HG03442 (cell line): ENCODE data around the gene DSE.

Experiments used
- ATAC-seq: cut with Tn5 transposase; IDR thresholded peaks from one replicate; pipeline ENCODE4 v1.9.1; 2021; ENCODE audit warnings: mild to moderate bottlenecking, moderate library complexity; ENCODE audit not compliant: unreplicated experiment

Gene DSE

DNA sequence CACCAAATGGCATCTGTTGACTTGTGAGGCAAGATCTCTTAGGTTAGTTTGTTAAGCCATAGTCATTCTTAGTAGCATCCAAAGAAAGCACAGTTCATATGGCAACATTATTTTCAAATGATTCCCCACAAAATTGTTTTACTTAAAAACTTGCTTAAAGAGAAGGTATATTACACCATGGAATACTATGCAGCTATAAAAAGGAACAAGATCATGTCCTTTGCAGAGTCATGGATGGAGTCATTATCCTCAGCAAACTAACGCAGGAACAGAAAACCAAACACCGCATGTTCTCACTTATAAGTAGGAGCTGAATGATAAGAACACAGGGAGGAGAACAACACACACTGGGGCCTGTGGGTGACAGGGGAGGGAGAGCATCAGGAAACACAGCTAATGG is 10.9 kb upstream of the DSE start:
- no peak for ATAC-seq

DNA sequence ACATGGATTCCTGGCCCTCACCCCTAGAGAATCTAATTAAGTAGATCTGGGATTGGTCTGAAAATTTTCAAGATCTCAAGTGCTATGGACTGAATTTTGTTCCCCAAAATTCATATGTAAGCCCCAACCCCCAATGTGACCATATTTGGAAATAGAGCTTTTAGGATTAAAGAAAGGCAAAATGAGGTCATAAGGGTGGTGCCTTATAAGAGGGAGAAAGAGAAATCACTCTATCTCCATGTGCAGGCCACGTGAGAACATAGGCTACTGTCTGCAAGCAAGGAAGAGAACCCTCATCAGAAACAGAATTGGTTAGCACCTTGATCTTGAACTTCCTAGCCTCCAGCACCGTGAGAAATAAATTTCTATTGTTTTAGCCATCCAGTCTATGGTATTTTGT is 8.5 kb upstream of the DSE start:
- ATAC-seq = no peak

DNA sequence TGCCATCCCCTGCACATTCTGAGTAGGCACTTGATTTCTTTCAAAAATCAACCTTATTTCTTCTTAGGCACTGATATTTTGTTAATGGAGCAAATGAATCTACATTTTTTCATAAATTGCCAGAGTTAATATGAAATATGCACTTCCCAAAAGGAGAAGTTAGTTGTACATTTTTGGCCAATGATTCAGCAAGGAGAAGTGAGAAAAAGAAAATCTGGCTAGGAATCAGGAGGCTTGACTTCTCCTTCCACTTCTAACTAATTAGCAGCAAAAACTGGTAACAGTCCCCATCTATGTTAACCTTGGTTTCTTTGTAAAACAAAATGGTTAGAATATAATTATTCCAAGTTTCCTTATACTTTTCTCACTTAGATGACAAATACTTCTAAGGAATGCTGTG is 7.0 kb upstream of the DSE start:
- no peak for ATAC-seq

DNA sequence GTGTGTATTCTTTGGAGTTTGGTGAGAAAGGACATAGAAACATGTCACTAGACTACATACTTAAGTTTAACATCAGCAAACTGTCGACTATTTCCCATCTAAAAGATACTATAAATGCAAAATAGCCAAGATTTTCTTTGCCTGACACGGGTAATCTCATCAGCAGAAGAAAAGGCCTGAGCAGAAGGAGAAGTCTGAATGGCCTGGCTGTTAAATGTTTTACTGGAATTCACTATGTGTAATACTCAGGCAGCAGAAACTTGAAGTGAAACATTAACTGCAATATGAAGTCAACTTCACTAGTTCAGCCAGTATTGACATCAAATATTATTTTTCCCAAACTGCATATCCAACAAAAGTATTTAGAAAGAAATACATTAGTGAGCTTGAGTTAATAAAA is 6.4 kb upstream of the DSE start:
- ATAC-seq = no peak

DNA sequence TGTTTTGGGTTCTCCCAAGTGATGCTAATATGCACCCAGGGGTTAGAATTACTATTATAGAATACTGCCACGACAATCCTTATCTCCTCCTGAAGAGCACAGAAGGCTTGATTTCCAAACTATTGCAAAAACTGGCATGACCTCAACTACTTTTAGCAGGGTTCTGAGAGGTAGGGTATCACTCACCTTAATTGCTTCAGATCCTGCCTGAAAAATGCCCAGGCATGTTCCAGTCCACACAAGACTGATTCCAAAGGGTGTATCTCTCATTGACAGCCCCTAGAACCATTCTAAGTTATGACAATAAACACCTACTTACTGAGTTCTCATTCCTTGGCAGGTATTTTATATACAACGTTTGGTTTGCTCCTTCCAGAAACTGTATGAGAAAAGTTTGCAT is 5.0 kb upstream of the DSE start:
- no peak for ATAC-seq

DNA sequence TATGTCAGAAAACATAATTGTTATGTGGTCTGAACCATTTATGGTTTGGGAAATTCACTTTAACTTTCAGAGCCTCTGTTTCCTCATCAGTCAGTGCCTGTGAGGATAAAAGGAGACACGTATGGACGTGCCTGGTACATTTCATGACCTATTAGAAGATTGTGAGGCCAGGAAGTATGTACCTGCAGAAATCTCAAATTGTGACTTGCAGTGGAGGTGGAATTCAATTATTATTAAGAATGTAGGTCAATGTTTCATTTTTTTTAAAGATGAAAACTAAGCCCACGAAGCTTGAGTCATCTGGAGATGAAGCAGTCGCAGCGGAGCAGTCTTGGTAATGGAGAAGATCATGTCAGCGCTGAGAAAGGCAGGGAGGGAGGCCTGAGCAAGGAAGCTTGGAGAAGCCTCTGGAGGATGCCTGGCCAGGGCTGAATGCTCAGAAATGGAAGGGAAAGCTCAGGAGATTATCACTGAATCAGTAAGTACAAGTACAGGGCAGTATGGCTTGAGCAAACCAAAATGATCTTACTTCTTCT is 3.9 kb upstream of the DSE start:
- no peak for ATAC-seq

DNA sequence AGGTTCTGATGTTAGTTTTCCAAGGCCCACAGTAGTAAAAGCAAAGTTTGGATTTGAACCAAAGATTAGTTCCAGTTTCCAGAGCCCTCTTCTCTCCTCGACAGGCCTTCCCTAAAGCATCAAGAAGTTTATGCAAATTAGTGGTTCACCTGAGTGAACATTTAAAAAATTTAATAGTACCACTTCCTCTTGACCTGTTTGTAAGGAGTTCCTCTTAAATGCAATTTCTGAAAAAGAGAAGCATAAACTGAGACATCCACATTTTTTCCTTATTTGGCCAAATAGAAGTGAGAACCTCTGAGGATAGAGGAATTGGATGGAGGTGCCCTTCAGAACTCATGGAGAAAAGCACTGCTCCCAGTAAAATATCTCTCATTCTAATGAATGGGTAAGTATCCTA is 1.2 kb upstream of the DSE start:
- ATAC-seq = peak; percentile 34

DNA sequence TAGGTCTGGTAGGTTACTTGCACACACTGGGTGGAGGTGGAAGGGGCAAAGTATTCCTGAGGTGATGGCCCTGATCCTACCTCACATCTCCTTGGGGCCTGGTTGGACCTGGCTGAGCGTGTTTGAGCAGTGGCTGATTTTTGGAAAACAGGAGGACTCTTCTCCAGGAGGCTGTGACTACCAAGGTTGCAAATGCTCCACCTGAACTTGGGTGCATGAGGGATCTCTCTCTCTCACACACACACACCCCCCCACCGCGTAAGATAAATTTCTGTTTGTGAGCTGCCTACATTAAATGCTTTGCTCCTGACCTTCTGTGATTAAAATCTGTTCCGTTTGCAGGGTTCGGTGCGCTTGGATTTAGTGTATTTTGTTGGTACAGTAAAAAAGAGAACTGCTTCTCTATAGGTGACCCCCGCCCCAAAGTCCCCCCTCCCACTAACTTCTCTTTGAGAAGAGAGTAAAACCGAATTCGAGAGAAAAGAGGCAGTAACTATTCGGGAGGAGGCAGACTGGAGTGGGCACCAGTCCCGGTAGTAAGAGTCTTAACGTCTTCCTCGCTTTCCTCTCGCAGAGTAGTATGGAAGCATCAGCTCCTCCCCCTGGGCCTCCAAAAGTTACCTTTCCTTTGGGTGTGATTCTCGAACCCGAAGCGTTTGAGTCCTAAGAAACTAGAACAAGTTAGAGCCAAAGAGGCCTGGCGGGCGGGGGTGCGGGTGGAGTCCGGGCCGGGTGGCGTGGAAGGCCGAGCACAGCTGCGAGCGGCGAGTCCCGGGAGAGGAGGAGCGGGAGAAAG is 585 bp upstream of the DSE start:
- peak; percentile 46 for ATAC-seq

DNA sequence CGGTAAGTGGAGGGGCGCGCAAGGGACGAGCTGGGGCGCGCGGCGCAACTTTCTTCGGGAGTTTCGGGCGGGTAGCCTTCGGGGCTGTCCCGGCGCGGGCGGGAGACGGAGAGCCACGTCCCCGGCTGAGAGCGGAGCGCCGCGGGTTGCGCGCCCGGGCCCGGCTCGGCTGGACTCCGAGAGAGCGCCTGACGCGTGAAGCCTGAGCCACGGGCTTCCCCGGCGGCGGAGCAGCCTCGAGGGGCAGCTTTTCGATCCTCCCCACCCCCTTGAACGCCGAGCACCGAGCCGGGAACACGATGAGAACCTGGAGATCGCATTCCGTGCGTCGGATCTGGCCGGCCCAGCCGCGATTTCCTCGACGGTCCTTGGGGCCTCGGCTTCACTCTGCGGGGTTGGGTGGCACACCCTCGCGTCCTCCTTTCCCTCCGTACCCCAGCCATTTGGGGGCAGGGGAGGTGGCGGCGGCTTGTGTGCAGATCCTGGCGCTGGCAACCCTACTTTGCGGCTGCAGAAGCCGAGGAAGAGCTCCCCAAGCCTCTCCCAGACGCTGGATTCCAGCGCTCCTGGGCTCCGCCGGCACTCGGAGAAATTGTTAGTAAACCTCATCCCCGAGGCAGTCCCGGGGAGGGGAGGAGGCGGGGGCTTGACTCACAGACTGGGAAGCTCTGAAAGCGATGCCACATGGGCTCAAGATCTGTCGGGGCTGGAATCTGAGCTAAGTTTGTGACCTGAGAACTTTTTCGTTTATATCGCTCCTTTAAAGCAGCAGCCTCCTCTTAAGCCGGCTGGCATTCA is 572 bp downstream of the DSE start:
- ATAC-seq = peak; percentile 42

DNA sequence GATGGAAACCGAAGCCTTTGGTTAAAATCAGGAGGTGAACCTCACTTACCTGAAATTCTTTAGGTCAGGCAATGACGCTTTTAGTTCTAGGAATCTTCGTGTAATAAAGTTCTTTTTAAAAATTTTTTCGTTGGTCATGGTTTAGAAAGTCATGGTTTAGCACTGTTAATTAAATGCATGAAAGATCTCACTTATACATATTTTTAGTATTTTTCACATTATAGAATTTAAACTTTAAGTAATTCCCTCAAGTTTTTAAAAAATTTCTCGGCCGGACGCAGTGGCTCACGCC is 1.1 kb downstream of the DSE start:
- no peak for ATAC-seq

DNA sequence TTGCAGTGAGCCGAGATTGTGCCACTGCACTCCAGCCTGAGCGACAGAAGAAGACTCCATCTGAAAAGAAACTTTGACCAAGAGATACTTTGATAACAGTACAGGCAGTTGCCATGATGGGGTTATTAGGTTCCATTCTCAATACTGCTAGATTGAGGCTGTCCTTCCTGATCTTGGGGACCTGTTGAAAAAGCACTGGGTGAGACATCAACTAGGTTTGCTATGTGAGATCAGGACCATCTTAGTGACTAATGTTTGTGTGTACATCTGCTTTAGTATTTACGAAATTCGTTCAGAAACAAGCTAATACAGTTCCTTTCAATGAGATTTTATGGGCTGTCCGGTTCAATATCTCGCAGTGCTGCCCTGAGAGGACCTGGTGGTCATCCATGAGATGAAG is 2.6 kb downstream of the DSE start:
- ATAC-seq = no peak

DNA sequence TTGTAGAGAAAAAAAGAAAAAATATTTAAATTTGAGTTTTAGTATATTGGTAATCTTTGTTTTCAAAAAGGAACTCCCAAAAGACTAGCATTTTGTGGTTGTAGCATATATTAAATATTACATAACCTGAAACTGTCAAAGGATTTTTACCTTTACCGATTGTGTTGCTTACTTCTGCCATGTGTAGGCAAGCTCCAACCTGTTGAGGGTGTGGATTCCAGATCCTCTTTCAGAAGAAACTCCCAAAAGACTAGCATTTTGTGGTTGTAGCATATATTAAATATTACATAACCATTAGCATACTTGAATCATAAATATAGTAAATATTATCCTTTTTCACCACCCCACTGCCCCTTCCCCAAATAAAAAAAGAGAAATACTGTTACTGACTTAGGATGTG is 3.2 kb downstream of the DSE start:
- ATAC-seq = no peak

DNA sequence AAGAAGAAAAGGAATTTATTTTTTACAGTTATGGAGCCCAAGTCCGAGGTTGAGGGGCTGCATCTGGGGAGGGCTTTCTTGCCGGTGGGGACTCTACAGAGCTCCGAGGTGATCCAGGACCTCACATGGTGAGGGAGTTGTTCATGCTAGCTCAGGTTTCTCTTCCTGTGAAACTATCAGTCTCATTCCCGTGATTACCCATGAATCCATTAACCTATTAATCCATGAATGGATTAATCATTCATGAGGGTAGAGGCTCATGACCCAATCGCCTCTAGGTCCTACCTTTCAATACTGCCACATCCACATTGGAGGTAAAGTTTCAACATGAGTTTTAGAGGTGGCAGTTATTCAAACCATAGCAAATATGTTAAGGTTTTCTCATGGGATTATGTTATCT is 3.8 kb downstream of the DSE start:
- no peak for ATAC-seq

DNA sequence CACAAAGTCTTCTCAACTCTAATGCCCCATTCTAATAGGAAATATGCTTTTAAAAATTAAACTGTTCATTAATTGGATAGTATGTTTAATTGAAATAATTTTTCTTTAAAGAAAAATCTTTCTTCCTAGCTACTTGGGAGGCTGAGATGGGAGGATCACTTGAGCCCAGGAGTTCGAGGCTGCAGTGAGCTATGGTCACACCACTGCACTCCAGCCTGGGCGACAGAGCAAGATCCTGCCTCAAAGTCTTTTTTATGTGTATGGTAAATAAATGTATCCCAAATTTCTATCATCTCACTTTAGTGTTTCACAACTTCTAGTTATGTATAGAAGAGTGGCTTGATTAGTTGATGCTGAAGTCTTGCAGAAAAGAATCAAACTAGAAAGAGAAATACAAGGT is 4.5 kb downstream of the DSE start:
- ATAC-seq = no peak

DNA sequence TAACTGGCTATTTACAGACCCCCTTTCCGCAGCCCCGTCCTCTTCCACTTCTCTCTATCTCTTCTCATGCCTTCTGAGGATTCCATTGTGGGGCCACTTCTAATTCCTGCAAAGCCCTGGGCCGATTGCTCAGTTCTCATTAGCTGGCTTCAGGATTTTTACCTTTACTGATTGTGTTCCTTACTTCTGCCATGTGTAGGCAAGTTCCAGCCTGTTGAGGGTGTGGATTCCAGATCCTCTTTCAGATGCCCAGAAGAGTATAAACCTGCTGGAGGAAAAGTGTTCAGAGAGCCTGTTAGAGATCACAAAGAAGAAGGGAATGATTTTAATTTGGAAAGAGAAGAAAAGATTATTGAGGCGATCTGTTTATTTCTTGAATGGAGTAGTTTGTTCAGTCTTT is 5.4 kb downstream of the DSE start:
- no peak for ATAC-seq

DNA sequence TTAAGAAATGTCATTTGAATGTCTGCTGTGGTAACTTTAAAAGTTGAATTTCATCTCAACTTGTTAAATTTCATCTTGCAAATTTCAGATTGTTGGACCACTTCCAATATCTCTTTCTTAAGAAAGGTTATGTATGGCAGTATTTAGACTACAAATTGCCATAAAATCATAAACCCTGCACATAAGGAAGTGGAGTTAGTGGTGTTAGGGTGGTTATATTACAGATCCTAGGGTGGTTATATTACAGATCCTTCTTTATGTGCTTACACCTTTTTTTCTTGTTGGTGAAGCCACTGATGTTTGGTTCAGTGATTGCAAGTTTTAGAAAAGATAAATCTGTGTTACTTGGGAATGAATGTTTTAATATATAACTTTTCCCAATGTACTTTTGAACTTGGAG is 9.0 kb downstream of the DSE start:
- ATAC-seq = no peak

DNA sequence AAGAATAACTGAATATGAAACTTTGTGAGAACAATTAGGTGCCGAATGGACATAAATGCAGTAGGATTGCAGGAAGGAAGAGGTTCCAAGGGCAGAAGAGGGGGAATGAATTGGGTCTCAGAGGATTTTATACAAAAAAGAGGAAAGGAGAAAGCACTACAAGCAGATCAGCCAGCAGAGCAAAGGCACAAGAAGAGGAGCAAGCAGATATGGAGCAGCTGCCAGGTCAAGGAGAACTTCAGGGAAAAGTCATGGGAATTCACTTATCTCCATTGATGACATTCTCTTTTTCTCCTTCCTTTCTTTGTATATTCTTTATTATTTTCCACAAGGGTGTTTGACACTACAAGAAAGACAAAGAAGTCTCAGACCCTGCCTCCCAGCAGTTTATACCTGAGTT is 9.6 kb downstream of the DSE start:
- ATAC-seq = no peak

DNA sequence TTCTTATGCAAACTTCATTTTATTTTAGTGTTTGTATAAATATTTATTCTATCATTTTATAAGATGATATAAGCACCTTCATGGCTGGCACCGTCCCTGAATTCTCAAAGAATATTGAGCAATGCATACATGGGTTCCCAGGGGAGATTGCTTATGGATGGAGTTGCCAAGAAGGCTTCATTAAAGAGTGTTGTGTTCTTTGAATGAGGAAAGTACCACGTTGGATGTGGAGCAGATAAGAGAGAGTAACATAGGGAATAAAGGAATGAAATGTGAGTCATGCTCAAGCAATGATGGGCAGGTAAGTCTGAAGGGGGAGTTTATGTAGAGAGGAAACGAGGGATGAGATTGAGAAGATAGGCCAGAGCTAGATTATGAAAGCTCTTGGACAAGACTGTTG is 10.3 kb downstream of the DSE start:
- ATAC-seq = no peak

DNA sequence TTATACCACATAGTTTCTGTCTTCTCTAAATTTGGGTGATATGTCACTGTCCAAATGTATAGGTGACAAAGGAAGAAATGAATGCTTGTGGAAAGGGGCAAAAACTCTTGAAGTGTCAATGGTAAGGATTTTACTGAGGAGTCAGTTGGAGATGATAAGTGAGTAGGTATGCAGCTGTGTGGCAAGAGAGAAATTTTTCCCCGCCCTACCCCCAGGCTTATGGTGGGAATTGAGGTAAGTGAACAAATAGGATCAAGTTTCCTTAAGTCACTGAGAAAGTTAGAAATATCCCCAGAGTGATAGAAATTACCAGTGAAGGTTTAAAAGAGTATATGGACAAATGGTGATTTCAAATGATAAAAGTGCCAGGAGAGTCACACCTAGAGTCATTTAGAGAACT is 11.8 kb downstream of the DSE start:
- no peak for ATAC-seq

DNA sequence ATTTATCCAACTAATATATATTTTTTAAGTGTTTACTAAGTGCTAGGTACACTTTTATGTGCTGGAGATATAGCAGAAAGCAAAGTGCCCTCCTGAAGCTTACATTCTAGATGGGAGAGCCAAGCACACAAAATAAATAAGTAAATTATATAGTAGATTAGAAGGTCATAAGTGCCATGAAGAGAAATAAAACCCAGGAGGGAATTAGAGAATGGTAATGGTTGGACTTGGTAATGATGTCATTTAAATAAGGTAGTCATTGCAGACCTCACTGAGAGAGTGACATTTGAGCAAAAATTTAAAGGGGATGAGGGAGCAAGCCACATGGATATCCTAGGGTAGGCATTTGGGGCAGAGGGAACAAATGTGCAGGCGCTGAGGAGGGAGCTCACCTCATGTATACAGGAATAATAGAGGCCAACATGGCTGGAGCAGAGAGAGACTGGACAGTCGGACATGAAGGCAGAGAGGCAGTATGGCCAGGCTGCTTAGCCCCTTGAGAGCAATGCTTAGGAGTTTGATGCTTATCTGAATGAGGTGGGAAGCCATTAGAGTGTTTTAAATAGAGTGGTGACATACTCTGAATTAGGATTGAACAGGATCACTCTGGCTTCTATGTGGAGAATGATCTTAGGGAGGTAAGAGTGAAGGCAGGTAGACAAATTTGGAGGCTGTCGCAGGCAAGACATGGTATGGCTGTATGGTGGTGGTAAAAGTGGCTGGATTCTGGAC is 14.1 kb downstream of the DSE start:
- no peak for ATAC-seq

DNA sequence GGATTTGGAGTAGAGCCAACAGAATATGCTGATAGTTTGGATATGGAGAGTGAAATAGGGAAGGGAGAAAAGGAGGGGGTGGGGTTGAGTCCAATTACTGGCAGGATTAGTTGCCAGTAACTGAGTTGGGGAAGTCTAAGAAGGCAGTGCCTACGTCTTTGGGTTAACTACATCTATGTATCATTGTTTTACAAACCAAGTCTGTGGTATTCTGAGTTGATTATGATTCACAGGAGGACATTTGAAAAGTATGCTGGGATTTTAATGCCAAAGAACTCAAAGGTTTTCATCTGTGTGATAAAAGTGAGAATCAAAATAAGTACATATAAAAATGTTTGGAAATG is 14.7 kb downstream of the DSE start:
- no peak for ATAC-seq

DNA sequence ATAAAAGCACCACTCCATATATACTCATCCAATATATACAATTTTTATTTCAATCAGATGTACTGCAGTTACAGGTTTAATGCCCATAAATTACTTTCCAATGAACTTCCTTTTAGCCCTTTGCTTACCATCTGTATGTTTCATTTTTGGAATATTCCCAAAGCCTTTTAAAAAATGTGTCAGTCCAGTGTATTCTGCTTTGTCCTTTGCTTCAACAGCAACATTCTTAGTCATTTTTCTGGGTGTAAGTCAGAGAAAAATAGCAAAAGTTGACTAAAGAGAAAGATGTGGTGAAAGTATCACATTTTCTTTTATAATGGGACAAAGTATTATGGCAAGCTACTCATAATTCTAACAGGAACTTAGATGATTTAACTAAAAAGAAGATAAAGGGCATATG is 15.2 kb downstream of the DSE start:
- no peak for ATAC-seq
